Panc1 (cell line): ENCODE measurements around the gene SNX9.

ENCODE experiments used
- CTCF ChIP-seq: fragments of 450-650 bp; IDR thresholded peaks from 2 replicates; pipeline ENCODE4 v1.5.1; 2017; ENCODE audit warnings: mild to moderate bottlenecking
- POLR2AphosphoS5 ChIP-seq: IDR thresholded peaks from 2 replicates; pipeline ENCODE4 v1.6.1; 2012; ENCODE audit warnings: mild to moderate bottlenecking, low read depth, low read length, moderate library complexity
- REST ChIP-seq, 2 experiments: IDR thresholded peaks; 2 replicates each; pipeline ENCODE4 v1.6.1; 2011 to 2012; ENCODE audit warnings: low read depth in 2 of 2, control low read depth in 1 of 2, low read length in 1 of 2, mild to moderate bottlenecking in 1 of 2, moderate library complexity in 1 of 2; ENCODE audit not compliant: insufficient read depth in 1 of 2
- SIN3A ChIP-seq: IDR thresholded peaks from 2 replicates; pipeline ENCODE4 v1.6.1; 2012; ENCODE audit warnings: low read depth, mild to moderate bottlenecking, low read length, moderate library complexity, borderline replicate concordance; ENCODE audit not compliant: insufficient read depth

GRCh38 chr6:157977176-157977804 is 154.2 kb downstream of the SNX9 start:
- no peak for TF ChIP-seq CTCF
- no peak for TF ChIP-seq SIN3A
- no peak for TF ChIP-seq POLR2AphosphoS5
- TF ChIP-seq REST (IDR thresholded peaks at IDR 0.05; ENCODE audit: insufficient read depth in 1 of 2, low read depth in 2 of 2, low read length in 1 of 2), result no peak
